Left kidney (tissue), 2 donors: ENCODE data around the gene ANTXRL. TPM values are rescaled to one million over a fixed set of nuclear protein-coding genes. Genes with fewer than 3 reads are reported as not detected.
"Not testable (repeated sequence)": the region's sequence is repeated elsewhere in the genome, so short reads cannot be mapped to it uniquely, and the experiment has no call there.

ENCODE experiments used
- DNase-seq: peaks from one replicate; pipeline ENCODE4 v3.0.0-alpha.2; 2013
- polyA plus RNA-seq: library from polyadenylated mRNA; unstranded; fragments of 120-200 nt; gene quantifications from one replicate; pipeline ENCODE4 v1.2.1, GENCODE V29; 2013; ENCODE audit not compliant: insufficient read length

The ANTXRL gene
- polyA plus RNA-seq, 1 donor = not detected

- DNase-seq = no peak
Measured at GRCh38 chr10:46273506-46274477, 13.0 kb upstream of the ANTXRL start.

GRCh38 chr10:46277840-46278239 is 9.0 kb upstream of the ANTXRL start:
- no peak for DNase-seq

- not testable (repeated sequence) for DNase-seq
Measured at GRCh38 chr10:46282421-46282831, 4.4 kb upstream of the ANTXRL start.

GRCh38 chr10:46282842-46283574 is 3.8 kb upstream of the ANTXRL start:
- peak; percentile 52 for DNase-seq

GRCh38 chr10:46283580-46284285 is 3.1 kb upstream of the ANTXRL start:
- no peak for DNase-seq

GRCh38 chr10:46284286-46285229 is 2.2 kb upstream of the ANTXRL start:
- DNase-seq = peak; percentile 73

- no peak for DNase-seq
Measured at GRCh38 chr10:46285300-46285699, 1.5 kb upstream of the ANTXRL start.

- no peak for DNase-seq
Measured at GRCh38 chr10:46285966-46286620, 704 bp upstream of the ANTXRL start.

GRCh38 chr10:46287846-46288477 is 1.2 kb downstream of the ANTXRL start:
- no peak for DNase-seq

- DNase-seq = no peak
Measured at GRCh38 chr10:46288601-46289206, 1.9 kb downstream of the ANTXRL start.

GRCh38 chr10:46289209-46289810 is 2.5 kb downstream of the ANTXRL start:
- no peak for DNase-seq

- DNase-seq = no peak
Measured at GRCh38 chr10:46290101-46290886, 3.5 kb downstream of the ANTXRL start.

- DNase-seq = no peak
Measured at GRCh38 chr10:46291817-46292572, 5.2 kb downstream of the ANTXRL start.

GRCh38 chr10:46292573-46293023 is 5.8 kb downstream of the ANTXRL start:
- no peak for DNase-seq

GRCh38 chr10:46293228-46293627 is 6.4 kb downstream of the ANTXRL start:
- no peak for DNase-seq

GRCh38 chr10:46293832-46294640 is 7.2 kb downstream of the ANTXRL start:
- DNase-seq = peak; percentile 12
